Measurements from ENCODE around the gene WTAP.

DNA sequence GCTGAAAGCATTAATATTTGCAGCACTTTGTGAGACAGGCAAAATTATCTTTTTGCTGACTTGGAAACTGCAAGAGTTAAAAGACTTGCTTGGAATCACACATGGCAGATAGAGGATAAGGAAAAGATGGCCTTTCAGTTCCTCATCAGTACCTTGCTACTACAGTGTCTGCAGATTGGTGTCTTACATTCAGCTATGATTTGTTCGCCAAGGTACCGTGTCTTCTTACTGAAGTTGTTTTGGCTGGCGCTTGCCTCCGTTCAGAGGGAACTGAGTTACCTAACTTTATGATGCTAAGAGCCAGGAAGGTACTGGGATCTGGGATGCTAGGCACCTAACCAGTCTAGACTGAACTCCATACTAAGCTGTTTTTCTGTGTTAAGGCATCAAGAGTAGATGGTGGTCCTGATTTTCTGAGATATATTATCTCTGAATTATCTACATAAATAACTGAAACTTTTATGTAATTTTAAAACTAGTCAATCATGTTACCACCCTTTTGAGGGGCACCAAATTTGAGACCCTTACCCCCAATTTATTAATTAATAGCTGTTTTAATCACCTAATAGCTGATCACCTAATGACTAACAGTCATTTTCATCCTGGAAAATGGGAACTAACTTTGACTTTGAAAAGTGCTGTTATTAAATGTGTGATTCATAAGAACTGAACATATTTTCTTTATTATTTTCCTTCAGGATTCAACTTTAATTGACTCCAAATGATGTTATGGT is 2.5 kb downstream of the WTAP start:
- TF ChIP-seq, protein P1, sequence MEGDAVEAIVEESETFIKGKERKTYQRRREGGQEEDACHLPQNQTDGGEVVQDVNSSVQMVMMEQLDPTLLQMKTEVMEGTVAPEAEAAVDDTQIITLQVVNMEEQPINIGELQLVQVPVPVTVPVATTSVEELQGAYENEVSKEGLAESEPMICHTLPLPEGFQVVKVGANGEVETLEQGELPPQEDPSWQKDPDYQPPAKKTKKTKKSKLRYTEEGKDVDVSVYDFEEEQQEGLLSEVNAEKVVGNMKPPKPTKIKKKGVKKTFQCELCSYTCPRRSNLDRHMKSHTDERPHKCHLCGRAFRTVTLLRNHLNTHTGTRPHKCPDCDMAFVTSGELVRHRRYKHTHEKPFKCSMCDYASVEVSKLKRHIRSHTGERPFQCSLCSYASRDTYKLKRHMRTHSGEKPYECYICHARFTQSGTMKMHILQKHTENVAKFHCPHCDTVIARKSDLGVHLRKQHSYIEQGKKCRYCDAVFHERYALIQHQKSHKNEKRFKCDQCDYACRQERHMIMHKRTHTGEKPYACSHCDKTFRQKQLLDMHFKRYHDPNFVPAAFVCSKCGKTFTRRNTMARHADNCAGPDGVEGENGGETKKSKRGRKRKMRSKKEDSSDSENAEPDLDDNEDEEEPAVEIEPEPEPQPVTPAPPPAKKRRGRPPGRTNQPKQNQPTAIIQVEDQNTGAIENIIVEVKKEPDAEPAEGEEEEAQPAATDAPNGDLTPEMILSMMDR (IDR thresholded peaks at IDR 0.05; ENCODE audit: low read depth, low read length, missing input control), result no peak
- TF ChIP-seq, protein P2, sequence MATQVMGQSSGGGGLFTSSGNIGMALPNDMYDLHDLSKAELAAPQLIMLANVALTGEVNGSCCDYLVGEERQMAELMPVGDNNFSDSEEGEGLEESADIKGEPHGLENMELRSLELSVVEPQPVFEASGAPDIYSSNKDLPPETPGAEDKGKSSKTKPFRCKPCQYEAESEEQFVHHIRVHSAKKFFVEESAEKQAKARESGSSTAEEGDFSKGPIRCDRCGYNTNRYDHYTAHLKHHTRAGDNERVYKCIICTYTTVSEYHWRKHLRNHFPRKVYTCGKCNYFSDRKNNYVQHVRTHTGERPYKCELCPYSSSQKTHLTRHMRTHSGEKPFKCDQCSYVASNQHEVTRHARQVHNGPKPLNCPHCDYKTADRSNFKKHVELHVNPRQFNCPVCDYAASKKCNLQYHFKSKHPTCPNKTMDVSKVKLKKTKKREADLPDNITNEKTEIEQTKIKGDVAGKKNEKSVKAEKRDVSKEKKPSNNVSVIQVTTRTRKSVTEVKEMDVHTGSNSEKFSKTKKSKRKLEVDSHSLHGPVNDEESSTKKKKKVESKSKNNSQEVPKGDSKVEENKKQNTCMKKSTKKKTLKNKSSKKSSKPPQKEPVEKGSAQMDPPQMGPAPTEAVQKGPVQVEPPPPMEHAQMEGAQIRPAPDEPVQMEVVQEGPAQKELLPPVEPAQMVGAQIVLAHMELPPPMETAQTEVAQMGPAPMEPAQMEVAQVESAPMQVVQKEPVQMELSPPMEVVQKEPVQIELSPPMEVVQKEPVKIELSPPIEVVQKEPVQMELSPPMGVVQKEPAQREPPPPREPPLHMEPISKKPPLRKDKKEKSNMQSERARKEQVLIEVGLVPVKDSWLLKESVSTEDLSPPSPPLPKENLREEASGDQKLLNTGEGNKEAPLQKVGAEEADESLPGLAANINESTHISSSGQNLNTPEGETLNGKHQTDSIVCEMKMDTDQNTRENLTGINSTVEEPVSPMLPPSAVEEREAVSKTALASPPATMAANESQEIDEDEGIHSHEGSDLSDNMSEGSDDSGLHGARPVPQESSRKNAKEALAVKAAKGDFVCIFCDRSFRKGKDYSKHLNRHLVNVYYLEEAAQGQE (IDR thresholded peaks at IDR 0.05), result no peak
- TF ChIP-seq GABPA (IDR thresholded peaks at IDR 0.05 in 1 of 2, conservative IDR thresholded peaks at IDR 0.05 in 1 of 2) (no peak), RAD21 (IDR thresholded peaks at IDR 0.05) (no peak), RXRA (IDR thresholded peaks at IDR 0.05) (no peak), EGR1 (IDR thresholded peaks at IDR 0.05; ENCODE audit: low read depth in 2 of 2) (no peak), JUND (IDR thresholded peaks at IDR 0.05) (no peak), HNF4A (conservative IDR thresholded peaks at IDR 0.05) (no peak), TAF1 (conservative IDR thresholded peaks at IDR 0.05) (no peak)
- TF ChIP-seq, protein P3, sequence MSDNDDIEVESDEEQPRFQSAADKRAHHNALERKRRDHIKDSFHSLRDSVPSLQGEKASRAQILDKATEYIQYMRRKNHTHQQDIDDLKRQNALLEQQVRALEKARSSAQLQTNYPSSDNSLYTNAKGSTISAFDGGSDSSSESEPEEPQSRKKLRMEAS (IDR thresholded peaks at IDR 0.05), result no peak
- TF ChIP-seq, protein P4, sequence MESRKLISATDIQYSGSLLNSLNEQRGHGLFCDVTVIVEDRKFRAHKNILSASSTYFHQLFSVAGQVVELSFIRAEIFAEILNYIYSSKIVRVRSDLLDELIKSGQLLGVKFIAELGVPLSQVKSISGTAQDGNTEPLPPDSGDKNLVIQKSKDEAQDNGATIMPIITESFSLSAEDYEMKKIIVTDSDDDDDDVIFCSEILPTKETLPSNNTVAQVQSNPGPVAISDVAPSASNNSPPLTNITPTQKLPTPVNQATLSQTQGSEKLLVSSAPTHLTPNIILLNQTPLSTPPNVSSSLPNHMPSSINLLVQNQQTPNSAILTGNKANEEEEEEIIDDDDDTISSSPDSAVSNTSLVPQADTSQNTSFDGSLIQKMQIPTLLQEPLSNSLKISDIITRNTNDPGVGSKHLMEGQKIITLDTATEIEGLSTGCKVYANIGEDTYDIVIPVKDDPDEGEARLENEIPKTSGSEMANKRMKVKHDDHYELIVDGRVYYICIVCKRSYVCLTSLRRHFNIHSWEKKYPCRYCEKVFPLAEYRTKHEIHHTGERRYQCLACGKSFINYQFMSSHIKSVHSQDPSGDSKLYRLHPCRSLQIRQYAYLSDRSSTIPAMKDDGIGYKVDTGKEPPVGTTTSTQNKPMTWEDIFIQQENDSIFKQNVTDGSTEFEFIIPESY (IDR thresholded peaks at IDR 0.05), result no peak

Measured in liver (tissue), 3 donors.